ENCODE measurements around the gene CDK5RAP1. TPM values are rescaled to one million over a fixed set of nuclear protein-coding genes. Genes with fewer than 3 reads are reported as not detected.
A peak's percentile ranks its signal among the peaks of the same experiment; 100 is the strongest.
"Not testable (repeated sequence)": the region's sequence is repeated elsewhere in the genome, so short reads cannot be mapped to it uniquely, and the experiment has no call there.

CDK5RAP1 gene, protein sequence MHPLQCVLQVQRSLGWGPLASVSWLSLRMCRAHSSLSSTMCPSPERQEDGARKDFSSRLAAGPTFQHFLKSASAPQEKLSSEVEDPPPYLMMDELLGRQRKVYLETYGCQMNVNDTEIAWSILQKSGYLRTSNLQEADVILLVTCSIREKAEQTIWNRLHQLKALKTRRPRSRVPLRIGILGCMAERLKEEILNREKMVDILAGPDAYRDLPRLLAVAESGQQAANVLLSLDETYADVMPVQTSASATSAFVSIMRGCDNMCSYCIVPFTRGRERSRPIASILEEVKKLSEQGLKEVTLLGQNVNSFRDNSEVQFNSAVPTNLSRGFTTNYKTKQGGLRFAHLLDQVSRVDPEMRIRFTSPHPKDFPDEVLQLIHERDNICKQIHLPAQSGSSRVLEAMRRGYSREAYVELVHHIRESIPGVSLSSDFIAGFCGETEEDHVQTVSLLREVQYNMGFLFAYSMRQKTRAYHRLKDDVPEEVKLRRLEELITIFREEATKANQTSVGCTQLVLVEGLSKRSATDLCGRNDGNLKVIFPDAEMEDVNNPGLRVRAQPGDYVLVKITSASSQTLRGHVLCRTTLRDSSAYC
- total RNA-seq (2014; rRNA removed; shearing (Covaris generic)): 34.4 and 39.3 TPM in 2 replicates

DNA sequence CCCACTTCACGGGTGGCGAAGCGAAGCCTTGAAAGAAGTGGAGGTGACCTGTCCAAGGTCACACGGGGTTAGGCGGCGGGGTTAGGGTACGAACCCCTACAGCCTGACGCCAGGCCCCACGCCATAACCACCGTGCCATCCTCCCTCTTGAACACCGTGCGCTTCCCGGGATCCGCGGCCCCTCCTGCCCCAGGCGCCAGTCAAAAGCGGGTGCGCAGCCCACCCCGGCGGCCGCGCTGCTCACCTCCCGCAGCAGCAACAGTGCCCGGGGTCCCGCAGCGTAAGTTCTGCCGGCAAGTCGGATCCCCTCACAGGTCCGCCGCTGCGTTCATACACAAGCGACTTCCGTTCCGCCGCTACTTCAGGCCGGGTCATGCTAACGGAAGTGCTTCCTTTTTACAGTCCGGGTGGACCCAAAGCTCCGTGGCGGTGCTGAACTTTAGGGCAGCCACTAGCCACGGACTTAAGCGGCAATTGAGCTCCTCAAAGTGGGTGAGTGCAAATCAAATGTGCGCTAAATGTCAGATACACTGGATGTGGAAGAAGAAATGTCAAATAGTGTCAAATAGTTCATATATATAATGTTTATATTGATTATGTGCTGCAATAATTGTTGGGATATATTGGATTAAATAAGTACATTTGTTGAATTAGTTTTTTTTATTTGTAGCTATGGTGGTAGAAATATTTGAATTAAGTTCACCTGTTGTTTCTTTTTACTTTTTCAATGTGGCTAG, at the start of gene CDK5RAP1:
CDK5RAP1 (minus strand) TSS at position 336 of the 737 bp plus-strand sequence. CDS start 4,455 bp downstream, outside the sequence.
- DNase-seq (ENCODE audit: low spot score): peak; percentile 96

- DNase-seq (ENCODE audit: low spot score): peak; percentile 38
Measured at GRCh38 chr20:33450867-33451266, 49.5 kb upstream of the CDK5RAP1 start.

- no peak for DNase-seq (ENCODE audit: low spot score)
Measured at GRCh38 chr20:33445881-33446625, 44.7 kb upstream of the CDK5RAP1 start.

DNA sequence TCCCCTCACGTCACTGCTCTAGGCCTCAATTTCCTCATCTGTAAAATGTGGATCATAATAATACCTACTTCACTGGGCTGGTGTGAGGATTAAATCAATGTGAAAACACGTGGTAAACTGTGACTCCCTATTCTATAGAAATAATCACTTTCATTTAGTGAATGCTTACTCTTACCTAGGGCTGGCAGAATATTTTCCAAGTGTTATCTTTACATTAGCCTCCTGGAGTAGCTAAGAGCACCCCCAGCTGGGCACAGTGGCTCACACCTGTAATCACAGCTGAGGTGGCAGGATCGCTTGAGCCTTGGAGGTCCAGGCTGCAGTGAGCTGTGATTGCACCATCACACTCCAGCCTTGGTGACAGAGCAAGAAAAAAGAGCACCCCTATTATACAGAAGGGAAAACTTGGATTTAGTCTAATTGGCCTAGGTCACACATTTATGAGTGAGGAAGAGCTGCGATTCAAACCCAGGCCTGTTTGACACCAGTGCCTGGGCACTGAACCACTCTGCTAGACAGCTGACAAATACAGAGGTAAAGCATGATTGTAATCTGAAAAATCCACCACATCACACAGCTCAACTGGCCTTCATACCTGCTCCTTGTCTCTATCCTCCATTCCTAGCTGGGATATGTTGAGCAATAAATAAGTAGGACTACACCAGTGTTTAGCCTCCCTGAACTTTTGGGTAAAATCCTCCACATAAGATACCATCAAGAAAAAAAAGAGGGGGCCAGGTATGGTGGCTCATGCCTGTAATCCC, 43.7 kb upstream of the CDK5RAP1 start:
- DNase-seq (ENCODE audit: low spot score): peak; percentile 56

GRCh38 chr20:33443512-33444239, 42.4 kb upstream of the CDK5RAP1 start, which contains the start of gene SNTA1:
SNTA1 (minus strand) TSS chr20:33443763; CDS start chr20:33443620, 143 bp downstream.
- DNase-seq (ENCODE audit: low spot score): peak; percentile 75

DNA sequence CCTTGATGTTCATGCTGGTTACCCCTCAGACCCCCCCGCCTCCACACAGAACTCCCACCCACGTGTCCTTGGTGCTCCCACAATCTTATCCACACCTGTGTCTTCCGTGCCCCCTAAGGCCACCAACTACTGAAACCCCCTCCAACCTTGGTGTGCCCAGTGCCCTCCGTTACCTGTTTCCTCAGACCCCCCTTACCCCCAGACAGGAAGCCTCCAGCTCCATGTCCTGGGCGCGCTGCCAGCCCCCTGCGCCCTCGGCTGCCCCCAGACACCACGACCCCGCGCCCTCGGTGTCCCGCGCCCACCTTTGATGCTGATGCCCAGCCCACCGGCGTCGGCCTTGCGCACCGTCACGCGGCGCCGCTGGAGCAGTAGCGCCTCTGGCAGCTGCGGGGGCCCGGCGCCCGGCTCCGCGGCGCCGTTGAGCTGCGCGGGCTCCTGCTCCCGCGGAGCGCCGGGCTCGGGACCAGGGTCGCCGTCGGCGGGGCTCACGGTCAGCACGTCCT, 41.7 kb upstream of the CDK5RAP1 start:
- DNase-seq (ENCODE audit: low spot score): no peak

DNA sequence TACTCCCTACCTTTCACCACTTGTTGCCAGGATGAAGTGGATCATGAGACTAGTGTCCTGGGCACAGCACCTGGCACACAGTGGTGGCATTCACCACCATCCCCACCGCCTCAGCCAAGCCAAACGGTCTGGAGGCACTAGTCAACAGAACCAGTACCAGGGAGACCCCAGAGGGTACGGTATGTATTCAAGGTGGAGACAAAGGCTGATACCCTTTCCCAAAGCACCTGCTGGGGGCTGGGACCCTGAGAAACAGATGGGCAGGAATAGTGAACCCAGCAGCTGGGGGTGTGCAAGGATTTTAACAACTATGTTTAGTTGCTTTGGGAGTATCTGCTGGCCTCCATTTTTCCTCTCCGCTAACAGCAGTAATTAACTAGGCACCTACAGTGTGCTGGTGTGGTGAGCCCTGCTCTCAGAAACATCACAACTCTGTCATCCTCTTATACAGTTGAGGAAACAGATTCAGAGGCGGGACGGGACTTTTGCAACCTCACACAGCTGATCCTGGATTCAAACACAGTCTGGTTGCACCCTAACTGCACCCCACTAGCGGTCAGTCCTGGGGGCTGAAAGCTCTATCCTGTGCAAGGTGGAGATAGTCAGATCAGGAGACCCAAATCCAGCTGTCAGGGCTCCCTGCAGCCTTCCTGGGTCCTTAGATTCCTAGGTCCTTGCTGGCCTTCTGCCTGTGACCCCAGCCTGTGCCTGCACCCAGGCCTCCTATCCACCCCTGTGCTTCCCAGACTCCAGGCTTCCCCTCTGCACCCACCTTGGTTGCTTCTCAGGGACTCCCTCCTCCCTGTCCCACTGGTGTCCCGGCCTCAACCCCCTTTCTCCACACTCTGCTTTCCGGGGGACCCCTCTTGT, 41.1 kb upstream of the CDK5RAP1 start:
- no peak for DNase-seq (ENCODE audit: low spot score)

DNA sequence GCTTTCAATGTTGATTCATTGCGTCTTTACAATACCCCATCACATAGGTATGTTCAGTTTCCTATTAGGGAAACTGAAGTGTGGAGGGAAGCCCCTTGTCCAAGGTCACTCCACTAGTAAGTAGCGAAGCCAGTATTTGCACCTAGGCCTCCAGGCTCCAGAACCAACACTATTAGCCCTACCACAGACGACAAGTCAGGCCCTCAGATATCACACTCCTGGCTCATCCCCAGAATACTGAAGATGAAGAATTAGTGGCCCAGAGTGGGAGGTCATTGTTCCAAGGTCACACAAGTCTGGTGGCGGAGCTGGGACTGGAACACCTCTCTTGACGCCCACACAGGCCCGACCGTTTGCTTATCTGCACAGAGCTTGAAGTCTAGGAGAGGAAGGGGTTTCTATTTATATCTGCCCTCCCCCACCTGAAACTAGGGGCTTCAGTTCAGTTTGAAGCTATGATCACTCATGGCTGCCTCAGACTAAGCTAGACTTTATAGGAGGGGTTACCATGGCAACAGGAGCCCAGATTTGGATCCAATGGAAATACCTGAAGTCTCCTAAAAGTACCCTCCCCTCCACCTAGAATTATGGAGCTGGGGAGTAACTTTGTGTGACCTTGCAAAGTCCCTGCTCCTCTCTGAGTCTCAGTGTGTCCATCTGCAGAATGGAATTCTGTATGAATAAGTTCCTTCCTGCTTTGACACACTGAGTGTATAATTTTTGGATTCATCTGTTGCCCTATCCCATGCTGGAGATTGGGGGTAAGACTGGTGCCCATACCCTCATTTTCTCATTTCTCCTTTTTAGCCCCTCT, 40.0 kb upstream of the CDK5RAP1 start:
- DNase-seq (ENCODE audit: low spot score): no peak

DNA sequence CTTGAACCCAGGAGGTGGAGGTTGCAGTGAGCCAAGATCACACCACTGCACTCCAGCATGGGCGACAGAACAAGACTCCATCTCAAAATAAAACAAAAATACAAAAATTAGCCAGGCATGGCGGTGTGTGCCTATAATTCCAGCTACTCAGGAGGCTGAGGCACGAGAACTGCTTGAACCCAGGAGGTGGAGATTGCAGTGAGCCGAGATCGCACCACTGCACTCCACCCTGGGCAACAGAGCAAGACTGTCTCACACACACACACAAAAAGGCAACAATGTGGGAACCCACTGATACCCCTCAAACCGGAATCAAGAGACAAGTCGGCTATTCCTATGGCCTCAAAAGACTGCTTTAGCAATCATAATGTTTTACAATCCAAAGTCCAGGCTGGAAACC, 39.2 kb upstream of the CDK5RAP1 start:
- not testable (repeated sequence) for DNase-seq (ENCODE audit: low spot score)

DNA sequence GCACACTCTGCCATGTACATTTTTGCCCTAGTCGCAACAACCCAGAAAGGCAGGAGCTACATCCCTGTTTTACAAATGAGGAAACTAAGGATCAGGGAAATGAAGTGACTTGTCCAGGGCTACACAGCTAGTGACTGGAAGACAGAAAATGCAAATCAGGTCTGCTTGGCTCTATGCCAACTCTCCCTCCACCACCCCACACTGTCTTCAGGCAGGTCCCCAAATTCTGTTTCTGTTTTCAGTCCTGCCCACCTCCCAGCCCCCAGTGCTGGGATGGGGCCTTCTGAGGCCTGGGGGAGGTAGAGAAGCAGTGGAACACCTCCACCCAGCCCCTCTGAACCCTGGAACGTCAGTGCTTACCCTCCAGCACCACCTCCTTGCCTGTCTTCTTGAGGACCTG, 37.2 kb upstream of the CDK5RAP1 start:
- DNase-seq (ENCODE audit: low spot score): no peak

DNA sequence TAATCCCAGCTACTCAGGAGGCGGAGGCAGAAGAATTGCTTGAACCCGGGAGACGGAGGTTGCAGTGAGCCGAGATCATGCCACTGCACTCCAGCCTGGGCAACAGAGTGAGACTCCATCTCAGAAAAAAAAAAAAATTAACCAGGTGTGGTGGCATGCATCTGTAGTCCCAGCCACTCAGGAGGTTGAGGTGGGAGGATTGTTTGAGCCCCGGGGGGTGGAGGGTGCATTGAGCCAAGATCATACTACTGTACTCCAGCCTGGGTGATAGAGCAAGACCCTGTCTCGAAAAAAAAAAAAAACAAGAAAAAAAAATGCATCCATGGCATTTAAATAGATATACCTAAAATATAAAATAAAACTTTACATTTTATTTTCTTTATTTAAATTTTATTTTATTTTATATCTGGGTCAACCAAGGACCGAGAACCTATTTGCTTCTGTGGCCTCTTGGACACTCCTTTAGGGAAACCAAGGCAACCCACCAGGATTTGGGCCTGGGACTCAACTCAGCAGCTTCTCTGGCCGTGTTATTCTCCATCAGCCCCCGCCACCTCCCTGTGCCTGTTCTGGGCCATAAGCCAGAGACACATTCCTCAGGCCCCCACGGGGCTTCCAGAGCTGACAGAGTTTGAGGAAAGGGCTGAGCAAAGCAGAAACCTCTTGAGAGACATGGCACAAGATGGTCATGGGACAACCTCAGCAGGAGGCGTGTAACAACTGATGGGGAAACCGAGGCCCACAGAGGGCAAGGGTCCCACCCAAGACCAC, 36.0 kb upstream of the CDK5RAP1 start:
- no peak for DNase-seq (ENCODE audit: low spot score)

DNA sequence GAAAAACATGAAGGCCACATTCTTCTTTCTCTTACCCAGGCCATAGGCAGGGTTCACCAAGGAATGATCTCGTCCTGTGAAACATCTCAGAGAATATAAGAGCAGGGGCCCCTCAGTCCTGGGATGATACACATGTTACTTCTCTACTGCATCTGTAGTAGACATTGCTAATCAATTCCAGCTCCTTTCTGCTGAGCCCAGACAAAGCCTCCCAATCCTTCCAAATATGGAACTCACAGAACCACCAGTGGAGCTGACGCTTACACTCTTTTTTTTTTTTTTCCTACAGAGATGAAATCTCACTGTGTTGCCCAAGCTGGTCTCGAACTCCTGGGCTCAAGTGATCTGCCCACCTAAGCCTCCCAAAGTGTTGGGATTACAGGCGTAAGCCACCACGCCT, 33.1 kb upstream of the CDK5RAP1 start:
- no peak for DNase-seq (ENCODE audit: low spot score)

- DNase-seq (ENCODE audit: low spot score): no peak
Measured at GRCh38 chr20:33433465-33434234, 32.3 kb upstream of the CDK5RAP1 start.

- DNase-seq (ENCODE audit: low spot score): no peak
Measured at GRCh38 chr20:33431797-33432381, 30.6 kb upstream of the CDK5RAP1 start.

GRCh38 chr20:33423875-33424274, 22.6 kb upstream of the CDK5RAP1 start:
- DNase-seq (ENCODE audit: low spot score): not testable (repeated sequence)
